Activated CD4-positive, alpha-beta T cell treated with anti-CD3 and anti-CD28 coated beads for 36 hours (primary cell): Measurements from ENCODE around the gene BBS9. TPM values are rescaled to one million over a fixed set of nuclear protein-coding genes. Genes with fewer than 3 reads are reported as not detected.
"Not testable (repeated sequence)": the region's sequence is repeated elsewhere in the genome, so short reads cannot be mapped to it uniquely, and the experiment has no call there.

Experiments used
- ATAC-seq: fragments of 200-7000 bp; cut with Tn5 transposase; one replicate; pipeline ENCODE4 v1.10.0; 2021; ENCODE audit warnings: mild to moderate bottlenecking, moderate library complexity
- CTCF ChIA-PET: fragments of 350-600 bp; sonication (Branson Sonifier 250); formaldehyde crosslinking; loops from one replicate; lab custom pipeline; 2021; ENCODE audit warnings: antibody characterized with exemption; lab: Charles Lee
- POLR2A ChIA-PET: fragments of 350-600 bp; sonication (Branson Sonifier 250); formaldehyde crosslinking; loops from one replicate; lab custom pipeline; 2021; ENCODE audit warnings: antibody characterized with exemption, inconsistent platforms; lab: Charles Lee
- DNase-seq: peaks from one replicate; pipeline ENCODE4 v3.0.0-alpha.2; 2020
- H3K27ac Mint-ChIP-seq: one replicate; pipeline ENCODE4 v1.8.0; 2021; ENCODE audit warnings: mixed read lengths
- H3K27me3 Mint-ChIP-seq: one replicate; pipeline ENCODE4 v1.8.0; 2021; ENCODE audit warnings: mixed read lengths
- H3K36me3 Mint-ChIP-seq: one replicate; pipeline ENCODE4 v1.8.0; 2021; ENCODE audit warnings: low read depth, mixed read lengths
- H3K4me1 Mint-ChIP-seq: one replicate; pipeline ENCODE4 v1.8.0; 2021; ENCODE audit warnings: mixed read lengths
- H3K4me3 Mint-ChIP-seq: one replicate; pipeline ENCODE4 v1.8.0; 2021; ENCODE audit warnings: mild to moderate bottlenecking, moderate library complexity, mixed read lengths
- H3K9me3 Mint-ChIP-seq: one replicate; pipeline ENCODE4 v1.8.0; 2021; ENCODE audit warnings: low read depth, mixed read lengths
- intact Hi-C, 2 experiments: fragments of 100-400 bp; cut with DNase I in 1 of 2; cut with micrococcal nuclease in 1 of 2; formaldehyde crosslinking; loops; one replicate each; pipeline versions ENCODE4 v1.14.2 to v1.15.1; 2022 to 2024; cut with DNase I, micrococcal nuclease
- total RNA-seq, 2 experiments: library from RNA; stranded (reverse); gene quantifications; one replicate each; pipeline ENCODE4 v1.2.3, GENCODE V29; 2021

BBS9 gene
- total RNA-seq, 2 experiments from 2014 or later = 4.1 to 9.9 TPM

GRCh38 chr7:33196221-33196620, 66.9 kb downstream of the BBS9 start:
- CTCF ChIA-PET = no interaction called here

GRCh38 chr7:33200282-33200681, 70.9 kb downstream of the BBS9 start:
- intact Hi-C loops = no loop called here
- ATAC-seq (no peak), DNase-seq (no peak)
- Mint-ChIP-seq H3K4me3 (no peak overlapping the region), H3K4me1 (no peaks in the 10 kb centered on the region), H3K9me3 (no peaks in the 10 kb centered on the region), H3K27ac (no peak overlapping the region), H3K36me3 (peaks cover 2% of the 10 kb centered on the region), H3K27me3 (no peaks in the 10 kb centered on the region)
- CTCF ChIA-PET = no interaction called here
- POLR2A ChIA-PET = no interaction called here

More at GRCh38 chr7:33196221-33196620, 66.9 kb downstream of the BBS9 start:
- Mint-ChIP-seq H3K9me3 (no peaks in the 10 kb centered on the region), H3K27me3 (no peaks in the 10 kb centered on the region), H3K27ac (no peak overlapping the region), H3K4me1 (peaks cover 6% of the 10 kb centered on the region), H3K4me3 (no peak overlapping the region), H3K36me3 (peaks cover 1% of the 10 kb centered on the region)
- POLR2A ChIA-PET = no interaction called here
- ATAC-seq (no peak), DNase-seq (no peak)
- intact Hi-C loops = no loop called here

- Mint-ChIP-seq H3K27ac (no peak overlapping the region), H3K9me3 (no peaks in the 10 kb centered on the region), H3K4me3 (no peak overlapping the region), H3K27me3 (no peaks in the 10 kb centered on the region), H3K36me3 (peaks cover 2% of the 10 kb centered on the region), H3K4me1 (no peaks in the 10 kb centered on the region)
- intact Hi-C loops = no loop called here
- CTCF ChIA-PET = no interaction called here
- POLR2A ChIA-PET = no interaction called here
- ATAC-seq (no peak), DNase-seq (no peak)
Observed at GRCh38 chr7:33201821-33202220, 72.5 kb downstream of the BBS9 start.

- no peak overlapping the region for H3K27ac Mint-ChIP-seq
- peaks cover 43% of the 10 kb centered on the region for H3K36me3 Mint-ChIP-seq
- no peaks in the 10 kb centered on the region for H3K4me1 Mint-ChIP-seq
- H3K9me3 Mint-ChIP-seq = peaks cover 33% of the 10 kb centered on the region
- intact Hi-C loops = no loop called here
- no peak overlapping the region for H3K4me3 Mint-ChIP-seq
- no peaks in the 10 kb centered on the region for H3K27me3 Mint-ChIP-seq
- POLR2A ChIA-PET = no interaction called here
- CTCF ChIA-PET = no interaction called here
- DNase-seq (no peak), ATAC-seq (no peak)
Observed at GRCh38 chr7:33210958-33211357, 81.6 kb downstream of the BBS9 start.

- Mint-ChIP-seq H3K27ac (no peak overlapping the region), H3K36me3 (peaks cover 43% of the 10 kb centered on the region), H3K4me3 (no peak overlapping the region), H3K27me3 (no peaks in the 10 kb centered on the region), H3K4me1 (no peaks in the 10 kb centered on the region), H3K9me3 (peaks cover 33% of the 10 kb centered on the region)
- ChIA-PET POLR2A (no interaction called here), CTCF (no interaction called here)
- DNase-seq (no peak), ATAC-seq (no peak)
- intact Hi-C loops = no loop called here
Observed at GRCh38 chr7:33212144-33212543, 82.8 kb downstream of the BBS9 start.

GRCh38 chr7:33215992-33216391, 86.6 kb downstream of the BBS9 start:
- ChIA-PET POLR2A (no interaction called here), CTCF (no interaction called here)
- peaks cover 26% of the 10 kb centered on the region for H3K36me3 Mint-ChIP-seq
- intact Hi-C loops = no loop called here
- peaks cover 18% of the 10 kb centered on the region for H3K9me3 Mint-ChIP-seq
- no peak overlapping the region for H3K4me3 Mint-ChIP-seq
- no peak overlapping the region for H3K27ac Mint-ChIP-seq
- ATAC-seq = no peak
- DNase-seq = no peak
- H3K27me3 Mint-ChIP-seq = no peaks in the 10 kb centered on the region
- no peaks in the 10 kb centered on the region for H3K4me1 Mint-ChIP-seq

GRCh38 chr7:33217595-33217994, 88.2 kb downstream of the BBS9 start:
- DNase-seq = no peak
- peaks cover 2% of the 10 kb centered on the region for H3K9me3 Mint-ChIP-seq
- intact Hi-C loops = no loop called here
- no peak overlapping the region for H3K27ac Mint-ChIP-seq
- H3K36me3 Mint-ChIP-seq = peaks cover 10% of the 10 kb centered on the region
- H3K27me3 Mint-ChIP-seq = no peaks in the 10 kb centered on the region
- ATAC-seq = no peak
- CTCF ChIA-PET = no interaction called here
- no peak overlapping the region for H3K4me3 Mint-ChIP-seq
- POLR2A ChIA-PET = no interaction called here
- H3K4me1 Mint-ChIP-seq = no peaks in the 10 kb centered on the region

GRCh38 chr7:33218841-33219535, 89.6 kb downstream of the BBS9 start:
- H3K36me3 Mint-ChIP-seq, POLR2A ChIA-PET, H3K27me3 Mint-ChIP-seq, ATAC-seq, intact Hi-C loops, H3K4me1 Mint-ChIP-seq, H3K9me3 Mint-ChIP-seq, H3K4me3 Mint-ChIP-seq, H3K27ac Mint-ChIP-seq, DNase-seq: not testable (repeated sequence)
- CTCF ChIA-PET = interaction anchor here (0.6 kb wide), 1 partner anchor 505 kb away, joined by 3 read pairs; no protein-coding TSS in a partner anchor

- Mint-ChIP-seq H3K4me3 (no peak overlapping the region), H3K36me3 (peaks cover 5% of the 10 kb centered on the region), H3K27ac (no peak overlapping the region), H3K27me3 (no peaks in the 10 kb centered on the region), H3K4me1 (no peaks in the 10 kb centered on the region), H3K9me3 (no peaks in the 10 kb centered on the region)
- intact Hi-C loops = no loop called here
- no peak for DNase-seq
- no peak for ATAC-seq
- ChIA-PET CTCF (no interaction called here), POLR2A (no interaction called here)
Observed at GRCh38 chr7:33220231-33220630, 90.9 kb downstream of the BBS9 start.

GRCh38 chr7:33221390-33221789, 92.0 kb downstream of the BBS9 start:
- no peak for DNase-seq
- H3K4me3 Mint-ChIP-seq = no peak overlapping the region
- no peak for ATAC-seq
- ChIA-PET POLR2A (no interaction called here), CTCF (no interaction called here)
- no peaks in the 10 kb centered on the region for H3K9me3 Mint-ChIP-seq
- intact Hi-C loops = no loop called here
- H3K27me3 Mint-ChIP-seq = no peaks in the 10 kb centered on the region
- peaks cover 3% of the 10 kb centered on the region for H3K36me3 Mint-ChIP-seq
- no peaks in the 10 kb centered on the region for H3K4me1 Mint-ChIP-seq
- no peak overlapping the region for H3K27ac Mint-ChIP-seq

GRCh38 chr7:33232632-33233145, 103.3 kb downstream of the BBS9 start:
- H3K27me3 Mint-ChIP-seq = no peaks in the 10 kb centered on the region
- ATAC-seq (no peak), DNase-seq (no peak)
- no peaks in the 10 kb centered on the region for H3K36me3 Mint-ChIP-seq
- H3K9me3 Mint-ChIP-seq = no peaks in the 10 kb centered on the region
- intact Hi-C loops = no loop called here
- H3K4me1 Mint-ChIP-seq = no peaks in the 10 kb centered on the region
- ChIA-PET POLR2A (no interaction called here), CTCF (interaction anchor here (1.4 kb wide), 1 partner anchor 11 kb away, joined by 9 read pairs; no protein-coding TSS in a partner anchor)
- H3K4me3 Mint-ChIP-seq = no peak overlapping the region
- no peak overlapping the region for H3K27ac Mint-ChIP-seq

GRCh38 chr7:33233659-33234058, 104.3 kb downstream of the BBS9 start:
- intact Hi-C loops = no loop called here
- ATAC-seq (no peak), DNase-seq (no peak)
- ChIA-PET CTCF (interaction anchor here (0.6 to 1.4 kb wide), 2 partner anchors 10 to 50 kb away, joined by 3 to 9 read pairs; no protein-coding TSS in a partner anchor), POLR2A (no interaction called here)
- Mint-ChIP-seq H3K27me3 (no peaks in the 10 kb centered on the region), H3K4me3 (no peak overlapping the region), H3K9me3 (no peaks in the 10 kb centered on the region), H3K4me1 (no peaks in the 10 kb centered on the region), H3K27ac (no peak overlapping the region), H3K36me3 (no peaks in the 10 kb centered on the region)
